GM12865 (cell line): ENCODE results near the gene DCAF4.
A peak's percentile ranks its signal among the peaks of the same experiment; 100 is the strongest.

Experiments used
- DNase-seq: peaks from one replicate; pipeline ENCODE4 v3.0.0; 2010; ENCODE audit warnings: low read depth
- H3K4me3 ChIP-seq: 2 replicates; pipeline ENCODE4 v1.5.1; 2011; ENCODE audit warnings: mild to moderate bottlenecking, low read depth, low read length, control low read depth
- TF ChIP-seq, protein P1 (sequence below): IDR thresholded peaks from 2 replicates; pipeline ENCODE4 v1.5.1; 2011; ENCODE audit warnings: low read length, control low read depth, low read depth, inconsistent platforms; ENCODE audit not compliant: insufficient read depth; ENCODE audit errors: missing control alignments

The DCAF4 gene, protein sequence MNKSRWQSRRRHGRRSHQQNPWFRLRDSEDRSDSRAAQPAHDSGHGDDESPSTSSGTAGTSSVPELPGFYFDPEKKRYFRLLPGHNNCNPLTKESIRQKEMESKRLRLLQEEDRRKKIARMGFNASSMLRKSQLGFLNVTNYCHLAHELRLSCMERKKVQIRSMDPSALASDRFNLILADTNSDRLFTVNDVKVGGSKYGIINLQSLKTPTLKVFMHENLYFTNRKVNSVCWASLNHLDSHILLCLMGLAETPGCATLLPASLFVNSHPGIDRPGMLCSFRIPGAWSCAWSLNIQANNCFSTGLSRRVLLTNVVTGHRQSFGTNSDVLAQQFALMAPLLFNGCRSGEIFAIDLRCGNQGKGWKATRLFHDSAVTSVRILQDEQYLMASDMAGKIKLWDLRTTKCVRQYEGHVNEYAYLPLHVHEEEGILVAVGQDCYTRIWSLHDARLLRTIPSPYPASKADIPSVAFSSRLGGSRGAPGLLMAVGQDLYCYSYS

DNA sequence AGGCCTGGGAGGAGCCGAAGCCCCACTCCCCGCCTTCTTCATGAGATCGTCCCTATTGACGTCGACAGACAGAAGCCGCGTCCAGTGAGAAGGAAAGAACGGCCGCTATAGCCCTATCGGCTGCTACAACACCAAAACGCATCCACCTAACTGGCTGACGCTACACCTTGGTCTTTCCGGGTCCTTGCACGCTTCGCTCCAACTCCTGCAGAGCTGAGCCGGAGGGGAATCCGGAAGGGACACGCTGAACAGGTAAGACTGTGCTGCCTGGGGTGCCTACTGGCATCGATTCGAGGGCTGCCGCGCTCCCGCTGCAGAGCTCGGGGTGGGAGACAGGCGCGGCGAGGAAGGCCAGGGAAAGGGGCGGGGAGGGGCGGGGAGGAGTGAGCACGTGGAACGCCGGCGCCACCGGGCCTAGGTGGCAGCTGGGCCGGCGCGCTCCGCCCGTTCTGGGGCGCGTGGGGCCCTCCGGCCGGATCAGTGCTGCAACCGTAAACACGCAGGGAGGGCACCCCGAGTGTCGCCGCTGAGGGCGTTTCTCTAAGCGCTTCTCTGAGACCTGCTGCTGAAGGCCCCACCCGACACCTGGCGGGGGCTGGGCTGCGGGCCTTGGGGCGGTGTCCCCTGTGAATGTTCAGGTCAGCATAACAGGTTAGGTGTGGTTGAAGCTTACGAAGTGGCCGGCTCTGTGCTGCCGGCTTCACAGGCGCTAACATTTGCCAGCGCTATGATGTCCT, at the start of gene DCAF4:
Gene DCAF4, plus strand, starts transcription at position 173 of the 737 bp plus-strand sequence. CDS start 11,515 bp downstream, outside the sequence.
- H3K4me3 ChIP-seq, result peak within 1 kb of the TSS; percentile 97
- TF ChIP-seq, protein P1, sequence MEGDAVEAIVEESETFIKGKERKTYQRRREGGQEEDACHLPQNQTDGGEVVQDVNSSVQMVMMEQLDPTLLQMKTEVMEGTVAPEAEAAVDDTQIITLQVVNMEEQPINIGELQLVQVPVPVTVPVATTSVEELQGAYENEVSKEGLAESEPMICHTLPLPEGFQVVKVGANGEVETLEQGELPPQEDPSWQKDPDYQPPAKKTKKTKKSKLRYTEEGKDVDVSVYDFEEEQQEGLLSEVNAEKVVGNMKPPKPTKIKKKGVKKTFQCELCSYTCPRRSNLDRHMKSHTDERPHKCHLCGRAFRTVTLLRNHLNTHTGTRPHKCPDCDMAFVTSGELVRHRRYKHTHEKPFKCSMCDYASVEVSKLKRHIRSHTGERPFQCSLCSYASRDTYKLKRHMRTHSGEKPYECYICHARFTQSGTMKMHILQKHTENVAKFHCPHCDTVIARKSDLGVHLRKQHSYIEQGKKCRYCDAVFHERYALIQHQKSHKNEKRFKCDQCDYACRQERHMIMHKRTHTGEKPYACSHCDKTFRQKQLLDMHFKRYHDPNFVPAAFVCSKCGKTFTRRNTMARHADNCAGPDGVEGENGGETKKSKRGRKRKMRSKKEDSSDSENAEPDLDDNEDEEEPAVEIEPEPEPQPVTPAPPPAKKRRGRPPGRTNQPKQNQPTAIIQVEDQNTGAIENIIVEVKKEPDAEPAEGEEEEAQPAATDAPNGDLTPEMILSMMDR, result no peak
- peak; percentile 99 for DNase-seq

DNA sequence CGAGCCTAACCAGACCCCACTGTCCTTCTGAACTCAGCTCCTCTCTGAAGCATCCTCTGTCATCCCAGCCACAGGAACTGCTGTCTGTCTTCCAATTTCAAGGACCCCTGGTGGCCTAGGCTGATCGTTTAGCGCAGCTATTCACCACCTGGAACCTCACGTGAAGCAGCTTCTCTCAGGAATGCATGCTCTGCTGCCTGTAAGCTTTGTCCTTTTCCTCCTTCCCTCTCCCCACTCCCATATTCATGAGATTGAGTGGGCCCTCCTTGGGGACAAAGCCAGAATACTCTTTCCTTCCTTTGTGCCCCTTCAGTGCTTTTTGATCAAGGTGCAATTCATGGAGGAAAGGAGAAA, 49.6 kb upstream of the DCAF4 start:
- no peak for DNase-seq
- no peak overlapping the region for H3K4me3 ChIP-seq
- TF ChIP-seq, protein P1, result no peak

DNA sequence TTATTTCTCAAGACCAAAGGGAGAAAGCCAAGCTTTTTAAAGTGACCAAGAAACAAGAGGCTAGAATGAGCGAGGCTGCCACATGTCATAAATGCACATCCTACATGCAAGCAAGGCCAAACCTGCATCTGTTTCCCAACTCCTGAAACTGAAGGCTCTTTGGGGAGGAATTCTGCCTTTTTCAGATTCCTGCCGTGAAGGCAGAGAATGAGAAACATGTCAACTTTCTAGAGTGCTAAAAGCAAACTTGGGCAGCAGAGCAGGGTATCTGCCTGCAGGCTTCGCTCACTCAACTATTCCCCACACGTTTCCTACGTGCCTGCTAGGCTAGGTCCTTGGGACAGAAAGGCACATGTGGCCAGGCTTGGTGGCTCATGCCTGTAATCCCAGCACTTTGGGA, 47.5 kb upstream of the DCAF4 start:
- TF ChIP-seq, protein P1, result no peak
- no peak overlapping the region for H3K4me3 ChIP-seq
- no peak for DNase-seq

DNA sequence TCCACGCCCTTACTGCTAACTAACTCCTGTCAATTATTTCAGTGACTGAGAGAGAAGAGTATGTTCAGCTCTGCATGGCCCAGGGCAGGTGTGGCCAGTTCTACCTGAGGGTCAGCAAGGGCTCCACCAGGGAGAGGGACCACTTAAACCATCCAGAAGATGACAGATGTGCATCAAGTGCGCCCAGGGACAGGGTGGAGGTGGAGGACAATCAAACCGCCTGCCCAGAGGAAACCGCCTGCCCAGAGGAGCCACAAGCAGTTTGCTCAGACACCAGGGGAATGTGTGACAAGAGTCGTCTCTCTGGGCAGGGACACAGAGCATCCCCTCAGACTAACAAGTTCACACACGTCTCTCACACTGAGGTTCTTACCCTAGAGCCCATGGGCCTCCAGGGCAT, 46.8 kb upstream of the DCAF4 start:
- H3K4me3 ChIP-seq, result no peak overlapping the region
- TF ChIP-seq, protein P1, result no peak
- no peak for DNase-seq

DNA sequence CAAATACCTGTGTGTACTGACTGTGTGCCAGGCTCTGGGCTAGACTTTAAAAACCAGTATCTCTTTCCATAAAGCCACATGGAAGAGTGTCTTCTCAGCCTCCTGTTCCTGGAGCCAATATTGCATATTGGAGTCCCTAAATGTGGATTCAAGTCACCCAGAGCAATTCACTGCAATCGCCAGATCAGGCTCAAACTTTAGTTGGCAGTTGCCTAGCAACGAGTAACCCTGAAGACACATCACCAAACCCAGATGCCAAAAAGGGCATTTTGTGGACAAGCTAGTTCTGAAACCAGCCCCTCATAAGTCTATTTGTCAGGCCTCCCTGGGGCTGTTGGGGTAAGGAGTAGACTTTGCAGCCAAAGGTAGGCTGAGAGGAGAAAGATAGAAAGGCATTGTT, 46.1 kb upstream of the DCAF4 start:
- no peak for DNase-seq
- H3K4me3 ChIP-seq, result no peak overlapping the region
- TF ChIP-seq, protein P1, result no peak

DNA sequence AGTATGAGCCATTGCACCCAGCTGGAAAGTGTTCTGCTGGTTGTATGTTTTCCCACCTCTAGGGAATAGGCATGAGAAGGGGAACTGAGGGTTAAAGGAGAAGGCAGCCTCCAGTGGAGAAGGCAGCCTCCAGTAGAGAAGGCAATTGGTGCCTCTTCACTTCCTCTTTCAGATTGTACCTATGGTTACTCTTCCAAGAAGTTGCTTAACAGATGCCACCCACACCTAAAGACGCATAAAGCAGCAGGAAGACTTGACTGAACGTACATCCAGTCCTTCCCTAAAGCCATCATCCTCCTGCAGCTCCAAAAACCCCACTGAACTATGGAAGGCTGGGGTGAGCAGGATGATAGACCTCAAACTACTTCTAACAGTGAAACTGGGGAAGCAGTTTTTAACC, 45.4 kb upstream of the DCAF4 start:
- TF ChIP-seq, protein P1, result no peak
- DNase-seq, result no peak
- no peak overlapping the region for H3K4me3 ChIP-seq
